ENCODE measurements around the gene AGBL4. TPM values are rescaled to one million over a fixed set of nuclear protein-coding genes. Genes with fewer than 3 reads are reported as not detected.

The AGBL4 gene
- total RNA-seq, 1 donor from 2014 or later: 3.1 TPM

- no peak for TF ChIP-seq CTCF (IDR thresholded peaks at IDR 0.05; ENCODE audit: unreplicated experiment)
- H3K27ac Mint-ChIP-seq: no peak overlapping the region
- no peak for DNase-seq (ENCODE audit: low spot score, unreplicated experiment)
- peaks cover 14% of the 10 kb centered on the region for H3K4me1 Mint-ChIP-seq (ENCODE audit: low read depth)
- no peaks in the 10 kb centered on the region for H3K36me3 Mint-ChIP-seq (ENCODE audit: insufficient read depth)
- H3K4me3 Mint-ChIP-seq (ENCODE audit: low read depth): no peak overlapping the region
- H3K9me3 Mint-ChIP-seq (ENCODE audit: low read depth): no peaks in the 10 kb centered on the region
- peaks cover 25% of the 10 kb centered on the region for H3K27me3 Mint-ChIP-seq
Observed at GRCh38 chr1:48674641-48675040, 1349.1 kb downstream of the AGBL4 start.

GRCh38 chr1:48673332-48674105, 1350.2 kb downstream of the AGBL4 start:
- Mint-ChIP-seq H3K27me3 (peaks cover 25% of the 10 kb centered on the region), H3K9me3 (ENCODE audit: low read depth) (no peaks in the 10 kb centered on the region), H3K4me1 (ENCODE audit: low read depth) (peaks cover 13% of the 10 kb centered on the region), H3K4me3 (ENCODE audit: low read depth) (no peak overlapping the region), H3K27ac (peak overlapping the region; percentile 84), H3K36me3 (ENCODE audit: insufficient read depth) (no peaks in the 10 kb centered on the region)
- peak; percentile 52 for TF ChIP-seq CTCF (IDR thresholded peaks at IDR 0.05; ENCODE audit: unreplicated experiment)
- DNase-seq (ENCODE audit: low spot score, unreplicated experiment): no peak

GRCh38 chr1:48671578-48671977, 1352.2 kb downstream of the AGBL4 start:
- Mint-ChIP-seq H3K9me3 (ENCODE audit: low read depth) (no peaks in the 10 kb centered on the region), H3K4me3 (ENCODE audit: low read depth) (no peak overlapping the region), H3K36me3 (ENCODE audit: insufficient read depth) (no peaks in the 10 kb centered on the region), H3K27me3 (peaks cover 20% of the 10 kb centered on the region), H3K4me1 (ENCODE audit: low read depth) (peaks cover 11% of the 10 kb centered on the region), H3K27ac (no peak overlapping the region)
- no peak for TF ChIP-seq CTCF (IDR thresholded peaks at IDR 0.05; ENCODE audit: unreplicated experiment)
- no peak for DNase-seq (ENCODE audit: low spot score, unreplicated experiment)

GRCh38 chr1:48670234-48671020, 1353.3 kb downstream of the AGBL4 start:
- Mint-ChIP-seq H3K36me3 (ENCODE audit: insufficient read depth) (no peaks in the 10 kb centered on the region), H3K9me3 (ENCODE audit: low read depth) (no peaks in the 10 kb centered on the region), H3K4me3 (ENCODE audit: low read depth) (no peak overlapping the region), H3K4me1 (ENCODE audit: low read depth) (peaks cover 11% of the 10 kb centered on the region), H3K27ac (no peak overlapping the region), H3K27me3 (peaks cover 19% of the 10 kb centered on the region)
- no peak for TF ChIP-seq CTCF (IDR thresholded peaks at IDR 0.05; ENCODE audit: unreplicated experiment)
- DNase-seq (ENCODE audit: low spot score, unreplicated experiment): no peak

- H3K36me3 Mint-ChIP-seq (ENCODE audit: insufficient read depth): no peaks in the 10 kb centered on the region
- H3K4me3 Mint-ChIP-seq (ENCODE audit: low read depth): no peak overlapping the region
- peaks cover 12% of the 10 kb centered on the region for H3K27me3 Mint-ChIP-seq
- H3K27ac Mint-ChIP-seq: no peak overlapping the region
- DNase-seq (ENCODE audit: low spot score, unreplicated experiment): no peak
- no peaks in the 10 kb centered on the region for H3K9me3 Mint-ChIP-seq (ENCODE audit: low read depth)
- TF ChIP-seq CTCF (IDR thresholded peaks at IDR 0.05; ENCODE audit: unreplicated experiment): no peak
- H3K4me1 Mint-ChIP-seq (ENCODE audit: low read depth): peaks cover 5% of the 10 kb centered on the region
Observed at GRCh38 chr1:48668339-48668738, 1355.4 kb downstream of the AGBL4 start.
